Naive thymus-derived CD4-positive, alpha-beta T cell (primary cell): ENCODE measurements around the gene BCAM. TPM values are rescaled to one million over a fixed set of nuclear protein-coding genes. Genes with fewer than 3 reads are reported as not detected.

Source experiments
- ATAC-seq: fragments of 150-1000 bp; cut with Tn5 transposase; 2 replicates; pipeline ENCODE4 v1.10.0; 2021; ENCODE audit warnings: mild to moderate bottlenecking, moderate library complexity
- CTCF ChIA-PET: fragments of 350-600 bp; sonication (Branson Sonifier 250); formaldehyde crosslinking; loops from one replicate; lab custom pipeline; 2021; ENCODE audit warnings: antibody characterized with exemption; lab: Charles Lee
- POLR2A ChIA-PET: fragments of 350-600 bp; sonication (Branson Sonifier 250); formaldehyde crosslinking; loops from one replicate; lab custom pipeline; 2021; ENCODE audit warnings: antibody characterized with exemption, inconsistent platforms; lab: Charles Lee
- DNase-seq, 9 donors: peaks; one replicate each; pipeline versions ENCODE4 v3.0.0 to v3.0.0-alpha.2; 2020 to 2022; ENCODE audit warnings: mixed read lengths in 1 of 9
- H3K27ac ChIP-seq: one replicate; pipeline ENCODE4 v1.7.0; 2013; ENCODE audit warnings: mild to moderate bottlenecking, low read depth, low read length, moderate library complexity
- H3K27me3 ChIP-seq, 2 donors: one replicate each; pipeline ENCODE4 v1.7.0; 2013; ENCODE audit warnings: low read length in 2 of 2, mild to moderate bottlenecking in 2 of 2, moderate library complexity in 2 of 2; ENCODE audit not compliant: control insufficient read depth in 2 of 2, insufficient read depth in 2 of 2
- H3K36me3 ChIP-seq, 3 experiments: 1 replicate in 2 of 3; 2 replicates in 1 of 3; pipeline ENCODE4 v1.7.0; 2013; ENCODE audit warnings: low read length in 3 of 3, mild to moderate bottlenecking in 3 of 3, moderate library complexity in 1 of 3; ENCODE audit not compliant: insufficient read depth in 3 of 3, control insufficient read depth in 2 of 3
- H3K4me1 ChIP-seq, 2 donors: one replicate each; pipeline ENCODE4 v1.7.0; 2013; ENCODE audit warnings: low read length in 2 of 2, mild to moderate bottlenecking in 2 of 2, moderate library complexity in 1 of 2; ENCODE audit not compliant: control insufficient read depth in 2 of 2, insufficient read depth in 2 of 2
- H3K4me3 ChIP-seq: 2 replicates; pipeline ENCODE4 v1.7.0; 2013; ENCODE audit warnings: mild to moderate bottlenecking, low read length
- H3K9me3 ChIP-seq, 3 experiments: 1 replicate in 2 of 3; 2 replicates in 1 of 3; pipeline ENCODE4 v1.7.0; 2013; ENCODE audit warnings: low read length in 3 of 3; ENCODE audit not compliant: control insufficient read depth in 2 of 3
- H3K27ac Mint-ChIP-seq, 9 donors: one replicate each; pipeline ENCODE4 v1.8.0; 2020 to 2022; ENCODE audit warnings: mixed read lengths in 9 of 9, mild to moderate bottlenecking in 8 of 9, moderate library complexity in 5 of 9, inconsistent platforms in 2 of 9
- H3K27me3 Mint-ChIP-seq, 5 donors: one replicate each; pipeline ENCODE4 v1.8.0; 2021 to 2022; ENCODE audit warnings: mixed read lengths in 5 of 5, mild to moderate bottlenecking in 1 of 5
- H3K36me3 Mint-ChIP-seq, 5 donors: one replicate each; pipeline ENCODE4 v1.8.0; 2020 to 2022; ENCODE audit warnings: mixed read lengths in 5 of 5, mild to moderate bottlenecking in 3 of 5, inconsistent platforms in 1 of 5
- H3K4me1 Mint-ChIP-seq, 7 donors: one replicate each; pipeline ENCODE4 v1.8.0; 2020 to 2022; ENCODE audit warnings: mixed read lengths in 7 of 7, mild to moderate bottlenecking in 3 of 7, inconsistent platforms in 1 of 7
- H3K4me3 Mint-ChIP-seq, 10 donors: one replicate each; pipeline ENCODE4 v1.8.0; 2020 to 2022; ENCODE audit warnings: mild to moderate bottlenecking in 10 of 10, mixed read lengths in 10 of 10, moderate library complexity in 6 of 10, inconsistent platforms in 2 of 10
- H3K9me3 Mint-ChIP-seq, 11 donors: one replicate each; pipeline ENCODE4 v1.8.0; 2020 to 2022; ENCODE audit warnings: mixed read lengths in 11 of 11, mild to moderate bottlenecking in 4 of 11, inconsistent platforms in 1 of 11, moderate library complexity in 1 of 11
- intact Hi-C, 2 donors: fragments of 100-400 bp; cut with micrococcal nuclease; formaldehyde crosslinking; loops; one replicate each; pipeline ENCODE4 v1.15.1; 2023
- polyA plus RNA-seq, 2 donors: library from polyadenylated mRNA; unstranded; fragments of 300-500 nt; fragmentation: Illumina TruSeq; gene quantifications; one replicate each; pipeline ENCODE4 v1.2.3, GENCODE V29; 2021
- total RNA-seq, 6 experiments: library from RNA in 5 of 6; stranded (reverse) in 5 of 6; gene quantifications; 1 replicate in 5 of 6; 2 replicates in 1 of 6; pipeline ENCODE4 v1.2.3 and lab custom pipeline; 2021 to 2026

BCAM gene
- total and polyA plus RNA-seq, 7 experiments from 2014 or later, result 0.42 TPM; not detected in 6

- intact Hi-C loops, result loop anchor here (1.0 to 10.0 kb wide), 11 partner anchors 44 to 192 kb away; partner anchors contain the start of genes CLPTM1 (in 1 of the 2) and TOMM40 (in 1 of the 2)
- ChIA-PET CTCF (interaction anchor here (0.8 to 1.8 kb wide), 3 partner anchors 61 to 191 kb away, joined by 4 read pairs; no protein-coding TSS in a partner anchor), POLR2A (no interaction called here)
- peaks cover 18 to 38% (median 29%) of the 10 kb centered on the region in 7 donors for H3K4me1 Mint-ChIP-seq
- Histone ChIP-seq H3K9me3 (no peaks in the 10 kb centered on the region), H3K4me3 (peak within 1 kb of the TSS; percentile 57), H3K27ac (peak within 1 kb of the TSS; percentile 58), H3K27me3 (peaks cover 0 to 5% of the 10 kb centered on the region in 2 donors), H3K36me3 (no peaks in the 10 kb centered on the region), H3K4me1 (peaks cover 18 to 19% of the 10 kb centered on the region in 2 donors)
- H3K27me3 Mint-ChIP-seq, result peaks cover 0 to 46% (median 9%) of the 10 kb centered on the region in 5 donors
- DNase-seq, result peak; percentile 47 to 95 (median 69)
- peaks cover 0 to 2% (median 0%) of the 10 kb centered on the region in 11 donors for H3K9me3 Mint-ChIP-seq
- ATAC-seq, result peak; percentile 85
- peak within 1 kb of the TSS; percentile 82 to 98 (median 89) for H3K4me3 Mint-ChIP-seq
- H3K36me3 Mint-ChIP-seq, result peaks cover 0 to 2% (median 0%) of the 10 kb centered on the region in 5 donors
- H3K27ac Mint-ChIP-seq, result peak within 1 kb of the TSS in 8 of 9 donors; percentile 61 to 92 (median 79)
These were observed 36.9 kb downstream of the BCAM start, which contains the start of gene NECTIN2 for GRCh38 chr19:44845612-44846454. Gene NECTIN2, plus strand, starts transcription at chr19:44846297. Its CDS starts 229 bp downstream, at chr19:44846526.

- H3K27me3 ChIP-seq, result peaks cover 0 to 5% of the 10 kb centered on the region in 2 donors
- ChIA-PET POLR2A (no interaction called here), CTCF (interaction anchor here (1.0 to 1.8 kb wide), 3 partner anchors 76 to 192 kb away, joined by 3 to 4 read pairs (median 4); no protein-coding TSS in a partner anchor)
- ATAC-seq (no peak), DNase-seq (no peak)
- intact Hi-C loops, result loop anchor here (1.0 to 10.0 kb wide), 2 partner anchors 44 to 192 kb away; no protein-coding TSS in a partner anchor
- H3K36me3 ChIP-seq, result no peaks in the 10 kb centered on the region
- Mint-ChIP-seq H3K27me3 (peaks cover 0 to 51% (median 12%) of the 10 kb centered on the region in 5 donors), H3K4me3 (peak overlapping the region; percentile 77 to 98 (median 88)), H3K9me3 (peaks cover 0 to 2% (median 0%) of the 10 kb centered on the region in 11 donors), H3K4me1 (peaks cover 18 to 34% (median 25%) of the 10 kb centered on the region in 7 donors), H3K36me3 (peaks cover 0 to 2% (median 0%) of the 10 kb centered on the region in 5 donors), H3K27ac (peak overlapping the region in 6 of 9 donors; percentile 37 to 92 (median 74))
- H3K4me3 ChIP-seq, result peak overlapping the region; percentile 57
- no peaks in the 10 kb centered on the region for H3K9me3 ChIP-seq
- peaks cover 18 to 19% of the 10 kb centered on the region in 2 donors for H3K4me1 ChIP-seq
- peak overlapping the region; percentile 58 for H3K27ac ChIP-seq
These were observed 37.7 kb downstream of the BCAM start for GRCh38 chr19:44846455-44847143.

DNA sequence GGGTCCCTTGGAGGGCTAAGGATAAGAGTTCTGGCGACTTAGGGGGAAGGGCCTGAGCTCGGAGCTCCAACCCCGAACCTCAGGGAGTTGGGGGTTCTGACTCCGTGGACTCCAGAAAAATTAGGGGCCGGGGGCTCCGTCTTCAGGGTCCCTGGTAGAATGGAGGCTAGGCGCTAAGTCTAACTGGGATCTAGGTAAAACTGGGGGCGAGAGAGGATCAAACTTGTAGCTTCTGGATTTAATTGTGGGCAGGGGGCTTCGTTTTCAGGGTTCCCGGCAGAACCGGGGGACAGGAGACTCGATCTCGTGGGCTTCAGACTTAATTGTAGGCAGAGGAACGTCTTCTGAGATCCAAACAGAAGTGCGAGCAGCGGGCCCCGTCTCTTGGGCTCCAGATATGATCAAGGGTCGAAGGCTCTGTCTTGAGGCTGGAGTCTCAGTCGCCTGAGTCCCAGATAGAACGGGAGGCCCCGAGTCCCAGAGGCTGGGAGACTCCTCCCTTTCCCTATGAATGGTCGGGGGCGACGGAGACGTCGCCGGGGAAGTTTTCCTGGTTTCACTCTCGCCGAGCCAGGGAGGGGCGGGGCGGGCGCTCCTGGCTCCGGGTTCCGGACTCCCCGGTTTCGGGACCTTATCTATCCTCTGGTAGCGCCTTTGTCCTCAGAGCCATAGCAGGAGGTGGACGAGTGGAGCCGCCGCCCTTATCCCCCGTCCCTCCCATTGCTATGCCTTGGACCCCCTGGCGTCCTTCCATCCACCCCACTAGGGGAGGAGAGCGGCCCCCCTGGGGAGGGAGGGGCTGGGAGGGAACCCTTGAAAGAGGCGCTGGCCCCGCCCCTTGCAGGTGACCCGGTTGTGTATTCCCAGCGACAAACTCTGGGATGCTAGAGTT lies 38.5 kb downstream of the BCAM start:
- ChIA-PET CTCF (interaction anchor here (1.0 to 1.8 kb wide), 4 partner anchors 76 to 193 kb away, joined by 3 to 4 read pairs (median 4); no protein-coding TSS in a partner anchor), POLR2A (no interaction called here)
- no peaks in the 10 kb centered on the region for H3K36me3 ChIP-seq
- intact Hi-C loops, result loop anchor here in 1 of 2 donors (10.0 kb wide), 1 partner anchor 193 kb away; no protein-coding TSS in a partner anchor
- peak overlapping the region; percentile 48 for H3K4me3 ChIP-seq
- DNase-seq (no peak), ATAC-seq (no peak)
- peak overlapping the region in 8 of 9 donors; percentile 33 to 92 (median 69) for H3K27ac Mint-ChIP-seq
- H3K9me3 Mint-ChIP-seq, result peaks cover 0 to 2% (median 0%) of the 10 kb centered on the region in 11 donors
- H3K36me3 Mint-ChIP-seq, result peaks cover 0 to 2% (median 0%) of the 10 kb centered on the region in 5 donors
- H3K27ac ChIP-seq, result no peak overlapping the region
- peaks cover 0 to 5% of the 10 kb centered on the region in 2 donors for H3K27me3 ChIP-seq
- H3K27me3 Mint-ChIP-seq, result peaks cover 0 to 55% (median 15%) of the 10 kb centered on the region in 5 donors
- H3K4me3 Mint-ChIP-seq, result peak overlapping the region; percentile 76 to 91 (median 86)
- no peaks in the 10 kb centered on the region for H3K9me3 ChIP-seq
- H3K4me1 Mint-ChIP-seq, result peaks cover 18 to 36% (median 25%) of the 10 kb centered on the region in 7 donors
- peaks cover 18 to 19% of the 10 kb centered on the region in 2 donors for H3K4me1 ChIP-seq

GRCh38 chr19:44848036-44848811 lies 39.3 kb downstream of the BCAM start:
- POLR2A ChIA-PET, result no interaction called here
- Histone ChIP-seq H3K4me1 (peaks cover 18 to 19% of the 10 kb centered on the region in 2 donors), H3K27ac (no peak overlapping the region)

More at GRCh38 chr19:44848036-44848811, 39.3 kb downstream of the BCAM start:
- Histone ChIP-seq H3K4me3 (no peak overlapping the region), H3K36me3 (no peaks in the 10 kb centered on the region), H3K9me3 (no peaks in the 10 kb centered on the region), H3K27me3 (peaks cover 0 to 5% of the 10 kb centered on the region in 2 donors)
- Mint-ChIP-seq H3K9me3 (peaks cover 0 to 2% (median 0%) of the 10 kb centered on the region in 11 donors), H3K27me3 (peaks cover 0 to 55% (median 15%) of the 10 kb centered on the region in 5 donors), H3K4me1 (peaks cover 18 to 36% (median 25%) of the 10 kb centered on the region in 7 donors), H3K36me3 (peaks cover 0 to 2% (median 0%) of the 10 kb centered on the region in 5 donors), H3K27ac (peak overlapping the region in 1 of 9 donors; percentile 8), H3K4me3 (peak overlapping the region in 9 of 10 donors; percentile 19 to 90 (median 51))
- intact Hi-C loops, result loop anchor here in 1 of 2 donors (10.0 kb wide), 1 partner anchor 193 kb away; no protein-coding TSS in a partner anchor
- CTCF ChIA-PET, result interaction anchor here (1.0 kb wide), 1 partner anchor 77 kb away, joined by 3 read pairs; no protein-coding TSS in a partner anchor
- ATAC-seq (no peak), DNase-seq (no peak)
